Lung microvascular endothelial cell (primary cell): ENCODE results near the gene HINT2. TPM values are rescaled to one million over a fixed set of nuclear protein-coding genes. Genes with fewer than 3 reads are reported as not detected.

ENCODE experiments used
- DNase-seq, 2 donors: peaks; one replicate each; pipeline versions ENCODE4 v3.0.0 to v3.0.0-alpha.2; 2010; ENCODE audit warnings: low read depth in 2 of 2
- total RNA-seq: library from RNA; depleted of rRNA; stranded (reverse); fragments of >200 nt; gene quantifications from 2 replicates; pipeline ENCODE4 v1.2.1, GENCODE V29; 2014

HINT2 gene
- total RNA-seq, 1 donor from 2014 or later: 2.6 TPM

GRCh38 chr9:35776018-35776417 is 38.8 kb downstream of the HINT2 start:
- no peak for DNase-seq

GRCh38 chr9:35774907-35775635 is 39.8 kb downstream of the HINT2 start:
- peak in 1 of 2 donors; percentile 60 for DNase-seq

- DNase-seq: no peak
Observed at GRCh38 chr9:35771943-35772342, 42.9 kb downstream of the HINT2 start.

GRCh38 chr9:35771534-35771933 is 43.3 kb downstream of the HINT2 start:
- DNase-seq: peak; percentile 72 to 73

GRCh38 chr9:35771075-35771433 is 43.8 kb downstream of the HINT2 start:
- DNase-seq: no peak

GRCh38 chr9:35769763-35770162 is 45.1 kb downstream of the HINT2 start:
- no peak for DNase-seq

GRCh38 chr9:35767458-35767857 is 47.4 kb downstream of the HINT2 start:
- no peak for DNase-seq

GRCh38 chr9:35766997-35767396 is 47.8 kb downstream of the HINT2 start:
- no peak for DNase-seq

- no peak for DNase-seq
Observed at GRCh38 chr9:35763803-35764202, 51.0 kb downstream of the HINT2 start.

GRCh38 chr9:35763181-35763580 is 51.7 kb downstream of the HINT2 start:
- DNase-seq: no peak

Other genes starting within 250 kb of the HINT2 start
- 2.8 and 6.3 TPM in 2 replicates for gene TESK1, start 209.8 kb downstream of the HINT2 start, total RNA-seq
- under 0.01 TPM in 1 of 2 replicates, not detected in the other for gene CD72, start 196.6 kb downstream of the HINT2 start, total RNA-seq
- gene SIT1, start 164.1 kb downstream of the HINT2 start, total RNA-seq: not detected in 2 replicates
- gene RMRP, start 157.0 kb downstream of the HINT2 start, total RNA-seq: 215,777 and 328,792 TPM in 2 replicates
- gene CCDC107, start 156.8 kb downstream of the HINT2 start, total RNA-seq: 10.9 and 16.9 TPM in 2 replicates
- under 0.01 and 0.44 TPM in 2 replicates for gene ARHGEF39, start 149.8 kb downstream of the HINT2 start, total RNA-seq
- gene CA9, start 141.1 kb downstream of the HINT2 start, total RNA-seq: 0.22 TPM in 1 of 2 replicates, not detected in the other
- gene TPM2, start 125.1 kb downstream of the HINT2 start, total RNA-seq: 7.3 and 9.8 TPM in 2 replicates
- gene TLN1, start 82.8 kb downstream of the HINT2 start, total RNA-seq: 165 and 180 TPM in 2 replicates
- gene CREB3, start 82.4 kb downstream of the HINT2 start, total RNA-seq: 34.4 and 36.7 TPM in 2 replicates
- 42.5 and 54.0 TPM in 2 replicates for gene GBA2, start 65.8 kb downstream of the HINT2 start, total RNA-seq
- gene RGP1, start 65.8 kb downstream of the HINT2 start, total RNA-seq: 8.1 and 10.1 TPM in 2 replicates
- 60.9 and 61.5 TPM in 2 replicates for gene MSMP, start 60.8 kb downstream of the HINT2 start, total RNA-seq
- 0.20 and 2.0 TPM in 2 replicates for gene NPR2, start 23.5 kb downstream of the HINT2 start, total RNA-seq
- not detected in 2 replicates for gene SPAG8, start 2.8 kb downstream of the HINT2 start, total RNA-seq
- gene FAM221B, start 13.7 kb upstream of the HINT2 start, total RNA-seq: not detected in 2 replicates
- gene TMEM8B, start 14.2 kb upstream of the HINT2 start, total RNA-seq: under 0.01 and 0.22 TPM in 2 replicates
- not detected in 2 replicates for gene OR13J1, start 55.4 kb upstream of the HINT2 start, total RNA-seq
- 1.8 and 4.1 TPM in 2 replicates for gene HRCT1, start 91.2 kb upstream of the HINT2 start, total RNA-seq
- 1.8 and 3.5 TPM in 2 replicates for gene SPAAR, start 94.4 kb upstream of the HINT2 start, total RNA-seq
- not detected in 2 replicates for gene OR2S2, start 143.1 kb upstream of the HINT2 start, total RNA-seq
- 17.2 and 25.0 TPM in 2 replicates for gene RECK, start 221.9 kb upstream of the HINT2 start, total RNA-seq